Activated T-cell treated with anti-CD3 and anti-CD28 coated beads, Interleukin-2, amount 50 U/mL, for 24 hours (primary cell): ENCODE results near the gene ADARB2.

Experiments
- DNase-seq: peaks from one replicate; pipeline ENCODE4 v3.0.0-alpha.2; 2020
- H3K27ac Mint-ChIP-seq: 2 replicates; pipeline ENCODE4 v1.8.0; 2020; ENCODE audit warnings: mild to moderate bottlenecking, mixed read lengths
- H3K27me3 Mint-ChIP-seq: 2 replicates; pipeline ENCODE4 v1.8.0; 2020; ENCODE audit warnings: mixed read lengths
- H3K36me3 Mint-ChIP-seq: 2 replicates; pipeline ENCODE4 v1.8.0; 2020; ENCODE audit warnings: low read depth, mixed read lengths
- H3K4me1 Mint-ChIP-seq: 2 replicates; pipeline ENCODE4 v1.8.0; 2020; ENCODE audit warnings: low read depth, mixed read lengths
- H3K4me3 Mint-ChIP-seq: 2 replicates; pipeline ENCODE4 v1.8.0; 2020; ENCODE audit warnings: mild to moderate bottlenecking, moderate library complexity, mixed read lengths
- H3K9me3 Mint-ChIP-seq: 2 replicates; pipeline ENCODE4 v1.8.0; 2020; ENCODE audit warnings: mixed read lengths

Gene ADARB2

DNA sequence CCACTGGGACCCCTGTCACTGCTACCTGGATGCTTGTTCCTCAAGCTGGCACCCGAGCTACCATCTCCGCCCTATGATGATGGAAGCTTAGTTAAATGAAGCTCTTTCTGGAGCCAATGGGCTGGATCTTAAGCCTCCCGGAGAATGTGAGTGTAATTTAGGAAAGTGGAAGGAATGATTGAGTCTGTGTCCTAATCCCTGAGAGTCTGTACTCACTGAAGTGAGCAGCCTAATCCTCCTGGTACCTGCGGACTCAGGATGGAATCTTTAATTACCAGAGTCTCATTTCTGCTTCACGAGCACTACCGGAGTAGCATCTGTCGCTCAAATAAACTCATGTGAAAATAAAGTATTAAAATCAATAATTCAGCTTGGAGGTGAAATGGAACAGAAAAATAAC, 425.6 kb downstream of the ADARB2 start:
- no peak overlapping the region for H3K4me3 Mint-ChIP-seq
- peaks cover 23% of the 10 kb centered on the region for H3K27me3 Mint-ChIP-seq
- H3K27ac Mint-ChIP-seq: no peak overlapping the region
- no peaks in the 10 kb centered on the region for H3K4me1 Mint-ChIP-seq
- DNase-seq: no peak
- H3K36me3 Mint-ChIP-seq: no peaks in the 10 kb centered on the region
- no peaks in the 10 kb centered on the region for H3K9me3 Mint-ChIP-seq

DNA sequence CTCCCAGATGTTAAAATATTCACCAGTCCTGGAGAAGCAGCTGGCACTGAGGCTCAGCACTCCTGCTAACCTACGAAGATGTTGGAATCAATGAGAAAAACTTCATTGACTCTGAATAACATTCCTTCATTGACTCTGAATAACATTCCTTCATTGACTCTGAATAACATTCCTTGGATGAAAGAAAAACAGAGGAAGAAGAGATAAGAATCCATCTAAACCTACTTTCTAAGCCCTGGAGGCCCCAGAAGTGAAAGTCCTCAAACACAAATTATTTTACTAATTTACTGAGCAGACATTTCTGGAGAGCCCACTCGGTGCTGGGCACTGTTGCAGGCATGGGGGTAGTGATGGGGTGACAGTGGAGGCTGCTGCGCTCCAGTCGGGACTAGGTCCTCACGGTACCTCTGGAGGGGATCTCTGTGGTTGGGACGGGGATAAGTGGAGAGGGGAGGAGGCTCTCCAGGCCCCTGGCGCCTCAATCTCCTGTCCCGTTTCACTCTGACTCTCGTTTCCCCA, 427.0 kb downstream of the ADARB2 start:
- H3K36me3 Mint-ChIP-seq: no peaks in the 10 kb centered on the region
- H3K4me1 Mint-ChIP-seq: no peaks in the 10 kb centered on the region
- H3K9me3 Mint-ChIP-seq: no peaks in the 10 kb centered on the region
- no peak overlapping the region for H3K4me3 Mint-ChIP-seq
- H3K27me3 Mint-ChIP-seq: peaks cover 20% of the 10 kb centered on the region
- no peak for DNase-seq
- no peak overlapping the region for H3K27ac Mint-ChIP-seq

DNA sequence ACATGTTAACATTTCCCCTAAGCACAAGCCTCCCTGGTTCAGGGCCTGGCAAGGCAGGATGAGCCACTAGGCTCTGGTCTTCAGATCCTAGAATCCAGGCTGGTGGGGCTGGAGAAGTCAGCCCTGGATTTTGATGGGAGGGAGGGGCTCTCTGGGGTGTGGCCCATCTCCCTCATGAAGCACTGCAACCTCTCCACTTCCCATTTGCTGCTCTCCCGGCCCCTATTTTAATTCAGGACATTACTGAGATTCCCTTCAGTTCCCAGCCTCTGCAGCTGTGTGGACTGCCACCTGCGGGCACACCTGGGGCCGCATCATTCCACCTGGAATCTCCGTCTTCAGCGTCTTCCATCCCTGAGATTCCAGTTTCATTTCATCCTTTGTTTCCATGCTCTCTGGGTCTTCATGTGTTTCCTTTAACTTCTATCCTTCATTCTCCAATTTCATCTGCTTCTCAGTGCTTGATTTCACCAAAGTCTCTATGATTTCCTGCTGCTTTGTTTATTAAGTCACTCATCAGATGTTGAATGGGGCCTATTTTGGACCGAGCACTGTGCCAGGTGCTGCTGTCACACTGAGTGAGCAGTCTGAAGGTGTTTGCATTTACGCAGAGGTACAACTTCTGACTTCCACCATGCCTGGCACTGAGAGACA, 427.6 kb downstream of the ADARB2 start:
- H3K9me3 Mint-ChIP-seq: no peaks in the 10 kb centered on the region
- peaks cover 17% of the 10 kb centered on the region for H3K27me3 Mint-ChIP-seq
- no peaks in the 10 kb centered on the region for H3K4me1 Mint-ChIP-seq
- no peak overlapping the region for H3K4me3 Mint-ChIP-seq
- H3K27ac Mint-ChIP-seq: no peak overlapping the region
- DNase-seq: no peak
- H3K36me3 Mint-ChIP-seq: no peaks in the 10 kb centered on the region

DNA sequence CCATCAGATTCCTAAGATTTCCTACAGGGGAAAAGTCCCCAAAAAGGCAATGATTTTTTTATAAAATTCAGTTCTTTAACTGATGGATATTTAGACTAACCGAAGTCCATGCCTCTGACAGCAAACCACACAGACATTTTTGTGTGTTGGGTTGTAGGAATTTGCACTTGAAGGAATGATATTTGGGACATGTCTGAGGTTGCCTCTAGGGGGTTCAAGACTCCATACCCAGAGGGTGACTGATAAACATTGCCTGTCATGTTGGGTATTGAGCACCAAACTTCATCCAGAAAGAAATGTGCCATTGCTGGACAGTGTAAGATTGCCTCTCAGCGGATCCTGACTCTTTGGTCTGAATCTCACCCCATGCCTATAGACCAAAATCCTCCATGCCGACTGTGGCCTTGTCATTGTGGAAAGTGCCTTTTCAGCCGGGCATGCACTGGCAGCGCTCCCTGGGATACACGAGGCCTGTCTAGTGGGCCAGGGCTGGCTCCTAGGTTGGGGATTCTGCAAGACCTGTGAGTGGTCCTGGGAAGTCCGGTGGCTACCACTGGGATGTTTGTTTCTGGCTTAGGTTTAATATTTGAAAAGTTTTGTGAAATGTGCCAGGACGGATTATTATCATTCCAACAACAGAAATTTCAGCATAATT, 428.2 kb downstream of the ADARB2 start:
- no peaks in the 10 kb centered on the region for H3K9me3 Mint-ChIP-seq
- no peaks in the 10 kb centered on the region for H3K4me1 Mint-ChIP-seq
- H3K27ac Mint-ChIP-seq: no peak overlapping the region
- no peak overlapping the region for H3K4me3 Mint-ChIP-seq
- DNase-seq: no peak
- H3K36me3 Mint-ChIP-seq: no peaks in the 10 kb centered on the region
- H3K27me3 Mint-ChIP-seq: peaks cover 10% of the 10 kb centered on the region

DNA sequence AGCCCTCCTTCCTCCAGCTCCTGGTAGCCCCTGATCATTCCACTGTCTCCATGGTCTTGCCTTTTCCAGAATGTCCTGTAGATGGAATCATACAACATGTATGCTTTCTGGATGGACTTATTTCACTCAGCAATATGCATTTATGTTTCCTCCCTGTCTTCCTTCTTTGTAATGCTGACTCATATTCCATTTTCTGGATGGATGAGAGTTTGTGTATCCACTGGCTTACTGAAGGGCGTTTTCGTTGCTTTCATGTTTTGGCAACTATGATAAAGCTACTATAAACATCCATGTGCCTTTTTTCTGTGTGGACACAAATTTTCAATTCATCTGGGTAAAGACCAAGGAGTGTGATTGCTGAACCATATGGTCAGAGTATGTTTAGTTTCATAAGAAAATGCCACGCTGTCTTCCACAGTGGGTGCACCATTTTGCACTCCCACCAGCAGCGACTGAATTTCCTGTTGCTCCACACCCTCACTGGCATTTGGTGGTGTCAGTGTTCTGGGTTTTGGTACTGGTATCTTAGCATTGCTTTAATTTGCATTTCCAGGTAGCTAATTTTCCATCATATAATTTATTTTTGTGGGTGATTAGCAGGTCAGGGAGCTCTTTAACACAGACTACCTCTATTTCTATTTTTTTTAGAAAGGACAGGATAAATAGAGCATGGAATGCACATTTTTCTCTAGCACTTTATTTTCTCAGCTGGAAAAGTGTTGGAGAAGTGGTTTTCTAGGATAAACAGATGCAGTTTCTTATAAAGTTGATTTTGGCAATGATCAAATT, 429.0 kb downstream of the ADARB2 start:
- Mint-ChIP-seq H3K27me3 (peaks cover 6% of the 10 kb centered on the region), H3K36me3 (no peaks in the 10 kb centered on the region), H3K4me3 (no peak overlapping the region), H3K27ac (no peak overlapping the region), H3K9me3 (no peaks in the 10 kb centered on the region), H3K4me1 (no peaks in the 10 kb centered on the region)
- no peak for DNase-seq

DNA sequence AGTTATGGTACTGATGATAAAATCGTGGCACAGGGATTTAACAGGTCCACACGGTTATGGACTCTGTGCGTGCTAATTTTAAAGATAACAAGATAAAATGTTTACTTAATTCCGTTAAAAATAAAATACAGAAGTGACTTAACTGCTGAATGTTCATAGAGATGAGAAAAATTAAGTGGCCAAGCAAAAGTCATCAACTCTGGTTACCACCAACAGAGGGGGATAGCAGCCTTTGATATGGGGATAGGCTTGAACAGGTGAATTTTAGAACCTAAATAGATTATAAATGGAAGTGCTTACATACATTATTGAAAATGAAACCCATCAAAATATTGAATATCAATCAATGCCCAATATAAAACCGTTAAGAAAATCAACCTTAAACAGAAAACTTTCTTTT, 436.2 kb downstream of the ADARB2 start:
- Mint-ChIP-seq H3K27ac (no peak overlapping the region), H3K9me3 (no peaks in the 10 kb centered on the region), H3K36me3 (no peaks in the 10 kb centered on the region), H3K27me3 (peaks cover 33% of the 10 kb centered on the region), H3K4me3 (no peak overlapping the region), H3K4me1 (no peaks in the 10 kb centered on the region)
- DNase-seq: no peak

DNA sequence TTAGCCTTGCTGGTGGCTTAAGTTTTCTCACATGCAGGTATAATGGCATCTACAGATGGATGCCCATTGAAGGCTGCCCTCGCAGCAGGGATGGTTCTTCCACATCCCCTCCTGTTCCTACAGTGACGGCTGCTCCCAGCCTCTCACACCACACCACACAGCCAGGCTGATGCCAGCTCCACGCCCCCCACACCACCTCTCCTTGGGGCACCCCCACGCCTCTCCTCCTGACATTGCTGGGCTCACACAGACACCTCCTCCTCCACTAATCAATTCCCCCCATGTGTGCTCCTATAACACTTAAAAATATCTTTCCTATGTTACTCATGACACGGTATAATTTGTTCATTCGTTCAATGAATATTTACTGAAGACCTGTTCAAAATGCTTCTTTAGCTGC, 437.1 kb downstream of the ADARB2 start:
- Mint-ChIP-seq H3K9me3 (no peaks in the 10 kb centered on the region), H3K4me3 (no peak overlapping the region), H3K27ac (no peak overlapping the region), H3K4me1 (no peaks in the 10 kb centered on the region), H3K27me3 (peaks cover 37% of the 10 kb centered on the region), H3K36me3 (no peaks in the 10 kb centered on the region)
- DNase-seq: no peak

DNA sequence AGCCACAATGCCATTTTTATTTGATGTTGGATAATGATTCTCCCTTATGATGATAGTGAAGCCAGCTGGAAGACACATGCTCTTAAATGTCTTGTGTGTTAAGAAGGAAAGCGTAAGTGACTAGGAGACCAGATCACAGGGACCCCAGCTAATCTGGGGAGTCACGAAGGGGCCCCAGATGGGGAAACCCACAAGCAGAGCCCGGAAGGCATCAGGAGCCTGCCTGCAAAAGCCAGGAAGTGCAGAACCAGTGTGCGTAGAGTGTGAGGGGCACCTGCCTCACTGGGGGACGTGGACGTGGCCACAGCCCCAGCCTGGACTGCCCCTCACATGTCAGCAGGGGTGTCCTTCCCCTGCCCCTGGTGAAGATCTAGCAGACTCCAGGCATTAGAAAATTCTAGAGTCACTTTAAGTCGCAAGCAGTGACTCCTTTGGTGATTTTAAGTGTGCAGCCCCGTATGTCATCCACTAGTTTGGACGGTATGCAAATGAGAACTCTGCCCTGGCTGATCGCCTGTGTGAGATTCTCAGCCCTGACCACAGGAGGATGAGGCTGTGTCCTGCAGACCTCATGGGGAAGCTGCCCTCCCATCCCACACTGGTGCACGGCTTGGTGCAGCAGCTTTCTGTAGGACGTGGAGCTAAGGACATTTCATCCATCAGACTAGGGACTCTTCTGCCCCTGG, 438.1 kb downstream of the ADARB2 start:
- H3K27ac Mint-ChIP-seq: no peak overlapping the region
- no peaks in the 10 kb centered on the region for H3K36me3 Mint-ChIP-seq
- no peaks in the 10 kb centered on the region for H3K9me3 Mint-ChIP-seq
- H3K4me3 Mint-ChIP-seq: no peak overlapping the region
- H3K4me1 Mint-ChIP-seq: no peaks in the 10 kb centered on the region
- peaks cover 43% of the 10 kb centered on the region for H3K27me3 Mint-ChIP-seq
- DNase-seq: no peak

DNA sequence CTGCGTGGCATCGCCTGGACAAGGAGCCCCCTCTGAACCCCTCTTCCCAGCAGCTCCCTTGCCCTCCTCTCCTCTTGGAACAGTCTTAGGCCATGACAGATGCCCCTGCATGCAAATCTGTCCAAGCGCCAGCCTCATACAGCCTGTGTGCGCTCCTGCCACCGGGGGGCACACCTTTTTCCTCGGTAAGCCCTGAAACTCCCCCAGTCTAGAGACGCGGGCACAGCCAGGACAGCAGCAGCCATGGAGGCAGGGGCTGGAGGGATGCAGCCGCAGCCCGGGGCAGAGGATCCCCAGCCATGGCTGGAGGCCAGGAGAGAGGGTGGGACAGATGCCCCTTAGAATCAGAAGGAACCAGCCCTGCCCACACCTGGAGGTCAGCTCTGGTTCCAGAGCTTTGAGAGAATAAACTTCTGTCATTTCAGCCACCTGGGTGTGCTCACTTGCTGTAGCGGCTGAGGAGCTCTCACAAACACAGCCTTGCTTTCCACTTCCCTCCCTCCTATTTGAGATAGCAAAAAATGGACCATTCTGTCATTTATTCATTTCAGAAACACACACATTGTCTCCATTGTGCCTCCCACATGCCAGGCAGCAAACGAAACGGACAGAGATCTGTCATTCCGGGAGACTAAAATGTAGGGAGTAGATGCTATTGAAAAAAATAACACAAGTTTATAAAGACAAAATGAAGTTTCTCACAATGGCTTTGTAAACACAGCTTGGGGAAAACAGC, 439.6 kb downstream of the ADARB2 start:
- Mint-ChIP-seq H3K4me3 (no peak overlapping the region), H3K36me3 (no peaks in the 10 kb centered on the region), H3K4me1 (peaks cover 5% of the 10 kb centered on the region), H3K9me3 (no peaks in the 10 kb centered on the region), H3K27me3 (peaks cover 53% of the 10 kb centered on the region), H3K27ac (no peak overlapping the region)
- DNase-seq: no peak

DNA sequence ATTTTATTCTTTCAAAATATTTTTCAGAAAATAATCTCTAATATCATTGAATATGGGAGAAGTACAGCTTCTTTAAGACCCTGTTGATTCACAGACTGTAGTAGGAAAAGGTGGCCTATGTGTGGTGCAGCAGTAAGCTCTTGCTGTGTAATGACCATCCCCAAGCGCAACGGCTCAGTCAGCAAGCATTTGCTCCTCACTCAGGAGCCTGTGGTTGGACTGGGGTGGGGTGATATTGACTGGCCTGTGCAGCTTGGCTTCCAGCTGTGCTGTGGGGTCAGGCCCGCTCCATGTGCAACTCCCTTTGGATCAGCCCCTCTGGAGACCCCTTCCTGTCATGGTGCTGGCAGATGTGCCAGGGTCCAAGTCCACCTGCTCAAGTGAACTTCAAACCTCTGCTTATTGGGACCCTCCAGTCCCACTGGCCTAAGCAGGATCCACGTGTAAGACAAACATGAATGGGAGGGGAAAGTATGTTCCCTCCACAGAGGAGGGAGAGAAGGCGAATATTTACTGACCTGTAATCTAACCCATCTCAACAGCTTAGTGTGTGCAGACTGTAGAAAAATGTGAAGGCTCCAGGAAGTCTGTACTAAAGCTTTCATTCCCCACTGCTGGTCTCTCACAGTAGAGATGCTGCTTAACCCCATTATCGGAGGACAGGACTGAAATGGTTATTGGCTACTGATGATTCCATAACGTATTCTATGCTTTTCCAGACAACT, 441.4 kb downstream of the ADARB2 start:
- Mint-ChIP-seq H3K9me3 (no peaks in the 10 kb centered on the region), H3K27me3 (peaks cover 58% of the 10 kb centered on the region), H3K4me3 (no peak overlapping the region), H3K4me1 (peaks cover 5% of the 10 kb centered on the region), H3K27ac (no peak overlapping the region), H3K36me3 (no peaks in the 10 kb centered on the region)
- DNase-seq: no peak

DNA sequence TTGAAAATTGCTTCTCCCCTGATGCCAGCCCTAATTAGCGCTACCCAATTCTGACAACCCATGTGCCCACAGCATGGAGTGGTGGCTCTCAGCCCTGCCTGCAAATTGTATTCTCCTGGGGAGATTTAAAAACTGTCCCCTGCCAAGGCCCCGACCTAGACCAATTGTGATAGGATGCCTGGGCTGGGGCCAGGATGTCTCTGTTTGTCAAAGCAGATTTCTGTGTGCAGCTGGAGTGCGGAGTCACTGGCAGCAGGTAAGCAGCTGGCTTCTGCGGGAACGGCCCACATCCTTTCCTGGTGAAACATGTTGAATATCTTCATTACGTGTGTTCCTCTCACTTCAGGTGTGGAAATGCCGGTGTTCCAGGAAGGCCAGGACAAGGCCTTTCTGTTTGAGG, 442.6 kb downstream of the ADARB2 start:
- Mint-ChIP-seq H3K27me3 (peaks cover 51% of the 10 kb centered on the region), H3K4me1 (peaks cover 5% of the 10 kb centered on the region), H3K4me3 (no peak overlapping the region), H3K36me3 (no peaks in the 10 kb centered on the region), H3K27ac (no peak overlapping the region), H3K9me3 (no peaks in the 10 kb centered on the region)
- no peak for DNase-seq

DNA sequence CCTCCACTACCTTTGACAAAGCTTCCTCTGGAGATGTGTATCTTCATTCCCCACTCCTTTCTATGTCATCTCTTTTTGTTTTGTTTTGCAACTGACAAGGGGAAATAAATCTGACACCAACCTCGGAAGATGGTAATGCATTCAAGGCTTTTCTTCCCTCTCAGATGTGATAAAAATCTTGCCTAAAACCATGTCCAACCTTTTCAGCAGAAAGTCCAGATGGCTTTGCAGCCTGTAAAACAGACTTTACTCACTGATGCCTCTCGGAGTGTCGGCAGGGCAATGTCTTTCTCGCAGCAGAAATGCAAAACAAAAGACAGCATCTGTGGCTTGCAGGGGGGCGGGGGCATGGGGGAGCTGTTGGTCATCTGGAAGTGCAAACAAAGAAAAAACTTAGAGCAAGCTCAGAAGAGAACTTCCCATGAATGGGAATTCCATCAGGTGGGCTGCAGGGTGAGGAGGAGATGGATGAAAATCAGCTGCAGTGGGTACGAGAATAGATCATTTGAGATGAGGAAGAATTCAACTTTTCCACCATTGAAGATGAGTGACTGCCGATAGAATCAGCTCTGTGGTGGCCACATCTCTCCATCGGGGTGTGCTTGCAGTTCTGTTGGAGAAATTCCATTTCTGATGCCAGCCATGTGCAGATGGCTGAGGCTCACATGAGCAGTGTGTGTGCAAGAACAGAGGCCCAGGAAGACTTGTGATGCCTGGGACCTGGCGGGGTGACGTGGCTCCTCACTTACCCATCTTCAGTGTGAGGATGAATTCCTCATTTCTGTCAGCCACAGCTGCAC, 443.5 kb downstream of the ADARB2 start:
- no peak for DNase-seq
- Mint-ChIP-seq H3K4me3 (no peak overlapping the region), H3K27me3 (peaks cover 44% of the 10 kb centered on the region), H3K4me1 (peaks cover 5% of the 10 kb centered on the region), H3K9me3 (no peaks in the 10 kb centered on the region), H3K27ac (no peak overlapping the region), H3K36me3 (no peaks in the 10 kb centered on the region)

DNA sequence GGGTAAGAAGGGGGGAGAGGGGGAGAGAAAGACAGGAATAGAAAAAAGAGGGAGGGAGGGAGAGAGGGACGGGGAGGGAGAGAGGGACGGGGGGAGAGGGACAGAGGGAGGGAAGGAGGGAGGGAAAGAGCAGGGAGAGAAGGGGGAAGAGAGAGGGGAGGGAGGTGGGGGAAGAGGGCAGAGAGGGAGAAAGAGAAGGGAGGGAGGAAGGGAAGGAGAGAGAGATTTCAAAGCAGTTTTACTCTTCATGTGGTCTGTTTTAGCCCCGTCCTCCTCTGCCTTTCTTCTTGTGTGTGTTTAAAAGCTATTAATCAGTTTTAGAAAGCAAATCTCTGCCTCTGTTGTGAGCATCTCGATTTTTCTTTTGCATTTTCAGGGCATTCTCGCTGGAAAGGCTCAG, 444.2 kb downstream of the ADARB2 start:
- no peaks in the 10 kb centered on the region for H3K36me3 Mint-ChIP-seq
- no peak for DNase-seq
- H3K27ac Mint-ChIP-seq: peak overlapping the region; percentile 37
- peaks cover 7% of the 10 kb centered on the region for H3K4me1 Mint-ChIP-seq
- no peak overlapping the region for H3K4me3 Mint-ChIP-seq
- H3K9me3 Mint-ChIP-seq: no peaks in the 10 kb centered on the region
- H3K27me3 Mint-ChIP-seq: peaks cover 43% of the 10 kb centered on the region
